ENCODE measurements around the gene HES2.

DNA sequence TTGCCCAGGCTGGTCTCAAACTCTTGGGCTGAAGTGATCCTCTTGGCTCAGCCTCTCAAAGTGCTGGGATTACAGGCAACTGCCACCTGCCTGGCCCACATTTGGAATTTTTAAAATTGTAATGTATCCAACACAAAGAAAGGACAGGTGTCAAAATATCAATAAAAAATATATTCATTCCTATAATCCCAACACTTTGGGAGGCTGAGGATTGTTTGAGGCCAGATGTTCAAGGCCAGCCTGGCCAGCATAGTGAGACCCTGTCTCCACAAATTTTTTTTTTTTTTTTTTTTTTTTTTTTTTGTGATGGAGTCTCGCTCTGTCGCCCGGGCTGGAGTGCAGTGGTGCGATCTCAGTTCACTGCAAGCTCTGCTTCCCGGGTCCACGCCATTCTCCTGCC lies 10.0 kb downstream of the HES2 start:
- TF ChIP-seq POLR2A (IDR thresholded peaks at IDR 0.05) = no peak
- TF ChIP-seq, protein P1, sequence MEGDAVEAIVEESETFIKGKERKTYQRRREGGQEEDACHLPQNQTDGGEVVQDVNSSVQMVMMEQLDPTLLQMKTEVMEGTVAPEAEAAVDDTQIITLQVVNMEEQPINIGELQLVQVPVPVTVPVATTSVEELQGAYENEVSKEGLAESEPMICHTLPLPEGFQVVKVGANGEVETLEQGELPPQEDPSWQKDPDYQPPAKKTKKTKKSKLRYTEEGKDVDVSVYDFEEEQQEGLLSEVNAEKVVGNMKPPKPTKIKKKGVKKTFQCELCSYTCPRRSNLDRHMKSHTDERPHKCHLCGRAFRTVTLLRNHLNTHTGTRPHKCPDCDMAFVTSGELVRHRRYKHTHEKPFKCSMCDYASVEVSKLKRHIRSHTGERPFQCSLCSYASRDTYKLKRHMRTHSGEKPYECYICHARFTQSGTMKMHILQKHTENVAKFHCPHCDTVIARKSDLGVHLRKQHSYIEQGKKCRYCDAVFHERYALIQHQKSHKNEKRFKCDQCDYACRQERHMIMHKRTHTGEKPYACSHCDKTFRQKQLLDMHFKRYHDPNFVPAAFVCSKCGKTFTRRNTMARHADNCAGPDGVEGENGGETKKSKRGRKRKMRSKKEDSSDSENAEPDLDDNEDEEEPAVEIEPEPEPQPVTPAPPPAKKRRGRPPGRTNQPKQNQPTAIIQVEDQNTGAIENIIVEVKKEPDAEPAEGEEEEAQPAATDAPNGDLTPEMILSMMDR (IDR thresholded peaks at IDR 0.05) = no peak
